WTC11 (cell line): ENCODE results near the gene PREP. TPM values are rescaled to one million over a fixed set of nuclear protein-coding genes. Genes with fewer than 3 reads are reported as not detected.

Experiments
- ATAC-seq: fragments of 200-7000 bp; cut with Tn5 transposase; 2 replicates; pipeline ENCODE4 v1.10.0; 2021; ENCODE audit warnings: mild to moderate bottlenecking, moderate library complexity
- CTCF ChIA-PET: fragments of 300-600 bp; sonication (Branson Sonifier 250); formaldehyde crosslinking; loops from one replicate; lab custom pipeline; 2021; ENCODE audit warnings: antibody characterized with exemption; lab: Charles Lee
- POLR2A ChIA-PET: fragments of 350-600 bp; sonication (Branson Sonifier 250); formaldehyde crosslinking; loops from one replicate; lab custom pipeline; 2021; ENCODE audit warnings: antibody characterized with exemption; lab: Charles Lee
- DNase-seq: peaks from one replicate; pipeline ENCODE4 v3.0.0; 2021; ENCODE audit warnings: low spot score
- H3K27ac Mint-ChIP-seq: 2 replicates; pipeline ENCODE4 v1.8.0; 2021; ENCODE audit warnings: mixed read lengths
- H3K27me3 Mint-ChIP-seq: 2 replicates; pipeline ENCODE4 v1.8.0; 2021; ENCODE audit warnings: low read depth, mild to moderate bottlenecking, moderate library complexity, mixed read lengths
- H3K36me3 Mint-ChIP-seq: 2 replicates; pipeline ENCODE4 v1.8.0; 2021; ENCODE audit warnings: mixed read lengths
- H3K4me1 Mint-ChIP-seq: 2 replicates; pipeline ENCODE4 v1.8.0; 2022; ENCODE audit warnings: mixed read lengths
- H3K4me3 Mint-ChIP-seq: 2 replicates; pipeline ENCODE4 v1.8.0; 2021; ENCODE audit warnings: mild to moderate bottlenecking, moderate library complexity, mixed read lengths
- H3K9me3 Mint-ChIP-seq: 2 replicates; pipeline ENCODE4 v1.8.0; 2021; ENCODE audit warnings: mixed read lengths
- ATF1 ChIP-seq: sonication (generic); formaldehyde crosslinking; IDR thresholded peaks from 2 replicates; pipeline ENCODE4 v1.8.1; 2023; ENCODE audit warnings: mild to moderate bottlenecking, moderate library complexity, missing genetic modification reagents
- ERG ChIP-seq: fragments of 250-450 bp; sonication (Bioruptor Pico); IDR thresholded peaks from 2 replicates; pipeline ENCODE4 v1.8.0; 2021; ENCODE audit warnings: mild to moderate bottlenecking
- ETV6 ChIP-seq: sonication (generic); formaldehyde crosslinking; IDR thresholded peaks from 2 replicates; pipeline ENCODE4 v1.8.1; 2022; ENCODE audit warnings: mild to moderate bottlenecking, missing genetic modification reagents
- FOXJ3 ChIP-seq: sonication (generic); formaldehyde crosslinking; IDR thresholded peaks from 2 replicates; pipeline ENCODE4 v1.9.0; 2021; ENCODE audit warnings: missing genetic modification reagents, mild to moderate bottlenecking, borderline replicate concordance
- FOXK1 ChIP-seq: sonication (generic); formaldehyde crosslinking; IDR thresholded peaks from 2 replicates; pipeline ENCODE4 v1.8.0; 2022; ENCODE audit warnings: mild to moderate bottlenecking, moderate library complexity, missing genetic modification reagents
- HMGA2 ChIP-seq: fragments of 250-450 bp; sonication (Bioruptor Pico); IDR thresholded peaks from 2 replicates; pipeline ENCODE4 v1.4.0; 2021; ENCODE audit warnings: mild to moderate bottlenecking, moderate library complexity
- NR1H2 ChIP-seq: sonication (generic); formaldehyde crosslinking; IDR thresholded peaks from 2 replicates; pipeline ENCODE4 v1.9.0; 2021; ENCODE audit warnings: mild to moderate bottlenecking, moderate library complexity, missing genetic modification reagents
- PREB ChIP-seq: sonication (generic); formaldehyde crosslinking; IDR thresholded peaks from 2 replicates; pipeline ENCODE4 v1.8.1; 2022; ENCODE audit warnings: mild to moderate bottlenecking, missing genetic modification reagents, moderate library complexity, borderline replicate concordance
- RELA ChIP-seq: sonication (generic); formaldehyde crosslinking; IDR thresholded peaks from 2 replicates; pipeline ENCODE4 v1.8.1; 2022; ENCODE audit warnings: missing genetic modification reagents, mild to moderate bottlenecking, borderline replicate concordance
- SMAD4 ChIP-seq: sonication (generic); formaldehyde crosslinking; IDR thresholded peaks from 2 replicates; pipeline ENCODE4 v1.8.0; 2022; ENCODE audit warnings: mild to moderate bottlenecking, missing genetic modification reagents
- TEAD1 ChIP-seq: sonication (generic); formaldehyde crosslinking; IDR thresholded peaks from 2 replicates; pipeline ENCODE4 v1.8.0; 2022; ENCODE audit warnings: mild to moderate bottlenecking, missing genetic modification reagents
- ZNF671 ChIP-seq: fragments of 250-450 bp; sonication (Bioruptor Pico); IDR thresholded peaks from 2 replicates; pipeline ENCODE4 v1.8.0; 2021; ENCODE audit warnings: mild to moderate bottlenecking
- total RNA-seq: library from RNA; stranded (reverse); gene quantifications from 3 replicates; pipeline ENCODE4 v1.2.3, GENCODE V29; 2021
- TF ChIP-seq, protein P1 (sequence below): sonication (generic); formaldehyde crosslinking; IDR thresholded peaks from 2 replicates; pipeline ENCODE4 v1.8.0; 2023; ENCODE audit warnings: missing genetic modification reagents, mild to moderate bottlenecking, borderline replicate concordance
- TF ChIP-seq, protein P2 (sequence below): fragments of 250-450 bp; sonication (Bioruptor Pico); IDR thresholded peaks from 2 replicates; pipeline ENCODE4 v1.9.0; 2021; ENCODE audit warnings: mild to moderate bottlenecking
- TF ChIP-seq, protein P3 (sequence below): sonication (generic); formaldehyde crosslinking; conservative IDR thresholded peaks from 2 replicates; pipeline ENCODE4 v1.8.1; 2022; ENCODE audit warnings: mild to moderate bottlenecking, missing genetic modification reagents
- TF ChIP-seq, protein P4 (sequence below): fragments of 250-450 bp; sonication (Bioruptor Pico); IDR thresholded peaks from 2 replicates; pipeline ENCODE4 v1.9.0; 2021; ENCODE audit warnings: mild to moderate bottlenecking
- TF ChIP-seq, protein P5 (sequence below): sonication (generic); formaldehyde crosslinking; IDR thresholded peaks from 2 replicates; pipeline ENCODE4 v1.8.1; 2023; ENCODE audit warnings: mild to moderate bottlenecking, moderate library complexity, missing genetic modification reagents

PREP gene
- total RNA-seq, 1 experiment from 2014 or later = 58.8 TPM

- CTCF ChIA-PET = no interaction called here
Measured at GRCh38 chr6:105330364-105330763, 72.5 kb downstream of the PREP start.

DNA sequence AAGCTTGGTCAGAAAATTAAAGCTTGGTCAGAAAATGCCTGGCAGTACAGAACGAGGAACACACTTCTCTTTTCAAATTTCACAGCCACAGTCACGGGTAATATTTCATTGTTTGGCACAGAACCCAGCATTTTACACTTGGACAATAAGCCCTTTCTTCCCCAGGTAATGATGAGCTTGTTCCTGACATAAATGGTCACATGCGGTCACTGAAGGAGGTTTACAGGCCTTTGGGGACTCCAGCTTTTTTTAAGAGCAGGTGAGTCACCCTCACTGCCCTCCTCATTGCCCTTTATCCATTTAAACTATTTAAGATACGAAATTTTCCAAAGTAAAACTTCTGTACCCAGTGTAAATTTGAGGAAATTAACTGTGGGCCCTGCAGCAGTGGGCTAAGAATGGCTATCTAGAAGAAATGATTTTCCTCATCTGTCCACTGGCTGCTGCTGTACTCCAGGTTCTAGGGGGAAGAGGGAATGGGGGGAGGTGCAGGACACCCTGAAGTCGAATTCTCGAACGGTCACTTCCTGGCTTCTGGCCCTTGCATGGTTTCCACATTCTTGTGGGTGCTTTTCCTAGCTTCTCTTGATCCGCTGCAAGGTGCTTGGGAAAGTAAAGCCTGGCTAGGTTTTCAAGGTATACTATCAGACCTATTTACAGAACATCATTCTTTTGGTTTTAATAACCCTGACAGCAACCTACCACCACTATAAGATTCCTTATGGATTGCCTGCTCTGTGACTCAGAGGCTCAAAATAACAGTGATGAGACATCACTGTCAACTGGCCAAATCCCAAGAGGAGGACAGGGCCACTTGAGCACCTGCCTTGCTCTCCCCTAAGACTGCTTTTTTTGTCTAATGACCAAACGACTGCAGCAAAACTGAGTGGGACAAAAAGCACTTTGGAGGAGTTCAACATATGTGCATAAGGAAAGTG, 75.8 kb downstream of the PREP start:
- DNase-seq = no peak
- POLR2A ChIA-PET = no interaction called here
- CTCF ChIA-PET = interaction anchor here (1.0 kb wide), 1 partner anchor 36 kb away, joined by 3 read pairs; no protein-coding TSS in a partner anchor
- TF ChIP-seq, protein P1, sequence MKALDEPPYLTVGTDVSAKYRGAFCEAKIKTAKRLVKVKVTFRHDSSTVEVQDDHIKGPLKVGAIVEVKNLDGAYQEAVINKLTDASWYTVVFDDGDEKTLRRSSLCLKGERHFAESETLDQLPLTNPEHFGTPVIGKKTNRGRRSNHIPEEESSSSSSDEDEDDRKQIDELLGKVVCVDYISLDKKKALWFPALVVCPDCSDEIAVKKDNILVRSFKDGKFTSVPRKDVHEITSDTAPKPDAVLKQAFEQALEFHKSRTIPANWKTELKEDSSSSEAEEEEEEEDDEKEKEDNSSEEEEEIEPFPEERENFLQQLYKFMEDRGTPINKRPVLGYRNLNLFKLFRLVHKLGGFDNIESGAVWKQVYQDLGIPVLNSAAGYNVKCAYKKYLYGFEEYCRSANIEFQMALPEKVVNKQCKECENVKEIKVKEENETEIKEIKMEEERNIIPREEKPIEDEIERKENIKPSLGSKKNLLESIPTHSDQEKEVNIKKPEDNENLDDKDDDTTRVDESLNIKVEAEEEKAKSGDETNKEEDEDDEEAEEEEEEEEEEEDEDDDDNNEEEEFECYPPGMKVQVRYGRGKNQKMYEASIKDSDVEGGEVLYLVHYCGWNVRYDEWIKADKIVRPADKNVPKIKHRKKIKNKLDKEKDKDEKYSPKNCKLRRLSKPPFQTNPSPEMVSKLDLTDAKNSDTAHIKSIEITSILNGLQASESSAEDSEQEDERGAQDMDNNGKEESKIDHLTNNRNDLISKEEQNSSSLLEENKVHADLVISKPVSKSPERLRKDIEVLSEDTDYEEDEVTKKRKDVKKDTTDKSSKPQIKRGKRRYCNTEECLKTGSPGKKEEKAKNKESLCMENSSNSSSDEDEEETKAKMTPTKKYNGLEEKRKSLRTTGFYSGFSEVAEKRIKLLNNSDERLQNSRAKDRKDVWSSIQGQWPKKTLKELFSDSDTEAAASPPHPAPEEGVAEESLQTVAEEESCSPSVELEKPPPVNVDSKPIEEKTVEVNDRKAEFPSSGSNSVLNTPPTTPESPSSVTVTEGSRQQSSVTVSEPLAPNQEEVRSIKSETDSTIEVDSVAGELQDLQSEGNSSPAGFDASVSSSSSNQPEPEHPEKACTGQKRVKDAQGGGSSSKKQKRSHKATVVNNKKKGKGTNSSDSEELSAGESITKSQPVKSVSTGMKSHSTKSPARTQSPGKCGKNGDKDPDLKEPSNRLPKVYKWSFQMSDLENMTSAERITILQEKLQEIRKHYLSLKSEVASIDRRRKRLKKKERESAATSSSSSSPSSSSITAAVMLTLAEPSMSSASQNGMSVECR (CRISPR knock-in tag) = no peak
- TF ChIP-seq TEAD1 (CRISPR knock-in tag) (no peak), HMGA2 (no peak)
- no peaks in the 10 kb centered on the region for H3K27me3 Mint-ChIP-seq
- no peaks in the 10 kb centered on the region for H3K9me3 Mint-ChIP-seq
- peak overlapping the region; percentile 69 for H3K27ac Mint-ChIP-seq
- ATAC-seq = no peak
- no peak overlapping the region for H3K4me3 Mint-ChIP-seq
- peaks cover 37% of the 10 kb centered on the region for H3K36me3 Mint-ChIP-seq
- H3K4me1 Mint-ChIP-seq = peaks cover 4% of the 10 kb centered on the region; the same call in 1 of the 2 replicates

More at GRCh38 chr6:105330364-105330763, 72.5 kb downstream of the PREP start:
- Mint-ChIP-seq H3K4me3 (no peak overlapping the region), H3K9me3 (no peaks in the 10 kb centered on the region), H3K4me1 (peaks cover 4% of the 10 kb centered on the region; the same call in 1 of the 2 replicates), H3K36me3 (peaks cover 30% of the 10 kb centered on the region), H3K27ac (peak overlapping the region; percentile 12; the same call in 1 of the 2 replicates), H3K27me3 (no peaks in the 10 kb centered on the region)
- ATAC-seq = no peak
- TF ChIP-seq ETV6 (CRISPR knock-in tag) (no peak), SMAD4 (CRISPR knock-in tag) (no peak)
- TF ChIP-seq, protein P2, sequence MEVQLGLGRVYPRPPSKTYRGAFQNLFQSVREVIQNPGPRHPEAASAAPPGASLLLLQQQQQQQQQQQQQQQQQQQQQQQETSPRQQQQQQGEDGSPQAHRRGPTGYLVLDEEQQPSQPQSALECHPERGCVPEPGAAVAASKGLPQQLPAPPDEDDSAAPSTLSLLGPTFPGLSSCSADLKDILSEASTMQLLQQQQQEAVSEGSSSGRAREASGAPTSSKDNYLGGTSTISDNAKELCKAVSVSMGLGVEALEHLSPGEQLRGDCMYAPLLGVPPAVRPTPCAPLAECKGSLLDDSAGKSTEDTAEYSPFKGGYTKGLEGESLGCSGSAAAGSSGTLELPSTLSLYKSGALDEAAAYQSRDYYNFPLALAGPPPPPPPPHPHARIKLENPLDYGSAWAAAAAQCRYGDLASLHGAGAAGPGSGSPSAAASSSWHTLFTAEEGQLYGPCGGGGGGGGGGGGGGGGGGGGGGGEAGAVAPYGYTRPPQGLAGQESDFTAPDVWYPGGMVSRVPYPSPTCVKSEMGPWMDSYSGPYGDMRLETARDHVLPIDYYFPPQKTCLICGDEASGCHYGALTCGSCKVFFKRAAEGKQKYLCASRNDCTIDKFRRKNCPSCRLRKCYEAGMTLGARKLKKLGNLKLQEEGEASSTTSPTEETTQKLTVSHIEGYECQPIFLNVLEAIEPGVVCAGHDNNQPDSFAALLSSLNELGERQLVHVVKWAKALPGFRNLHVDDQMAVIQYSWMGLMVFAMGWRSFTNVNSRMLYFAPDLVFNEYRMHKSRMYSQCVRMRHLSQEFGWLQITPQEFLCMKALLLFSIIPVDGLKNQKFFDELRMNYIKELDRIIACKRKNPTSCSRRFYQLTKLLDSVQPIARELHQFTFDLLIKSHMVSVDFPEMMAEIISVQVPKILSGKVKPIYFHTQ (CRISPR knock-in tag) = no peak
- TF ChIP-seq, protein P3, sequence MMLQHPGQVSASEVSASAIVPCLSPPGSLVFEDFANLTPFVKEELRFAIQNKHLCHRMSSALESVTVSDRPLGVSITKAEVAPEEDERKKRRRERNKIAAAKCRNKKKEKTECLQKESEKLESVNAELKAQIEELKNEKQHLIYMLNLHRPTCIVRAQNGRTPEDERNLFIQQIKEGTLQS (CRISPR knock-in tag) = no peak
- POLR2A ChIA-PET = no interaction called here
- no peak for DNase-seq

- peaks cover 4% of the 10 kb centered on the region; the same call in 1 of the 2 replicates for H3K4me1 Mint-ChIP-seq
- no peak for ATAC-seq
- CTCF ChIA-PET = no interaction called here
- TF ChIP-seq RELA (CRISPR knock-in tag) (no peak), ZNF671 (CRISPR knock-in tag) (no peak), ATF1 (no peak), ERG (CRISPR knock-in tag) (no peak), FOXK1 (no peak), FOXJ3 (CRISPR knock-in tag) (no peak), ETV6 (CRISPR knock-in tag) (no peak), PREB (no peak), NR1H2 (CRISPR knock-in tag) (no peak)
- TF ChIP-seq, protein P4, sequence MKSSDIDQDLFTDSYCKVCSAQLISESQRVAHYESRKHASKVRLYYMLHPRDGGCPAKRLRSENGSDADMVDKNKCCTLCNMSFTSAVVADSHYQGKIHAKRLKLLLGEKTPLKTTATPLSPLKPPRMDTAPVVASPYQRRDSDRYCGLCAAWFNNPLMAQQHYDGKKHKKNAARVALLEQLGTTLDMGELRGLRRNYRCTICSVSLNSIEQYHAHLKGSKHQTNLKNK (CRISPR knock-in tag) = no peak
- TF ChIP-seq, protein P3 (CRISPR knock-in tag) = no peak
- TF ChIP-seq, protein P5, sequence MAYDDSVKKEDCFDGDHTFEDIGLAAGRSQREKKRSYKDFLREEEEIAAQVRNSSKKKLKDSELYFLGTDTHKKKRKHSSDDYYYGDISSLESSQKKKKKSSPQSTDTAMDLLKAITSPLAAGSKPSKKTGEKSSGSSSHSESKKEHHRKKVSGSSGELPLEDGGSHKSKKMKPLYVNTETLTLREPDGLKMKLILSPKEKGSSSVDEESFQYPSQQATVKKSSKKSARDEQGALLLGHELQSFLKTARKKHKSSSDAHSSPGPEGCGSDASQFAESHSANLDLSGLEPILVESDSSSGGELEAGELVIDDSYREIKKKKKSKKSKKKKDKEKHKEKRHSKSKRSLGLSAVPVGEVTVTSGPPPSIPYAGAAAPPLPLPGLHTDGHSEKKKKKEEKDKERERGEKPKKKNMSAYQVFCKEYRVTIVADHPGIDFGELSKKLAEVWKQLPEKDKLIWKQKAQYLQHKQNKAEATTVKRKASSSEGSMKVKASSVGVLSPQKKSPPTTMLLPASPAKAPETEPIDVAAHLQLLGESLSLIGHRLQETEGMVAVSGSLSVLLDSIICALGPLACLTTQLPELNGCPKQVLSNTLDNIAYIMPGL = no peak
Measured at GRCh38 chr6:105326216-105326615, 76.7 kb downstream of the PREP start.

More at GRCh38 chr6:105326216-105326615, 76.7 kb downstream of the PREP start:
- H3K9me3 Mint-ChIP-seq = no peaks in the 10 kb centered on the region
- no peak for DNase-seq
- no peak overlapping the region for H3K4me3 Mint-ChIP-seq
- H3K27me3 Mint-ChIP-seq = no peaks in the 10 kb centered on the region
- peaks cover 29% of the 10 kb centered on the region for H3K36me3 Mint-ChIP-seq
- peak overlapping the region; percentile 58; the same call in 1 of the 2 replicates for H3K27ac Mint-ChIP-seq
- POLR2A ChIA-PET = no interaction called here
